K562 treated with DMSO at 1 percent for 4 hours (cell line): ENCODE measurements around the gene SHBG. TPM values are rescaled to one million over a fixed set of nuclear protein-coding genes. Genes with fewer than 3 reads are reported as not detected.

Source experiments
- total RNA-seq: library from RNA; unstranded; fragments of 300-600 nt; gene quantifications from 2 replicates; pipeline ENCODE4 v1.2.3, GENCODE V29; 2022; ENCODE audit not compliant: insufficient read depth

Gene SHBG
- not detected in 2 replicates for total RNA-seq

GRCh38 chr17:7629939-7630571, at the start of gene SHBG:
Gene SHBG (plus strand): TSS chr17:7630135. CDS start chr17:7630173, 38 bp downstream.

GRCh38 chr17:7583253-7584109, 46.5 kb upstream of the SHBG start, which contains the start of gene MPDU1:
Gene MPDU1 (plus strand): TSS chr17:7583852. CDS start chr17:7583863, 11 bp downstream.

GRCh38 chr17:7589891-7590691, 39.8 kb upstream of the SHBG start, which contains the start of gene SOX15:
Gene SOX15 (minus strand): TSS chr17:7590094. CDS start chr17:7589676, 418 bp downstream.

GRCh38 chr17:7614425-7615264, 15.3 kb upstream of the SHBG start, which contains the start of gene FXR2:
Gene FXR2 (minus strand): TSS chr17:7614897. CDS start chr17:7614532, 365 bp downstream.

GRCh38 chr17:7627250-7628121, 2.4 kb upstream of the SHBG start, which contains the start of gene SAT2:
Gene SAT2 (minus strand): TSS chr17:7627821. CDS start chr17:7627635, 186 bp downstream.

GRCh38 chr17:7650509-7651096, 20.7 kb downstream of the SHBG start, which contains the start of gene ATP1B2:
Gene ATP1B2 (plus strand): TSS chr17:7650926. CDS start chr17:7651519, 593 bp downstream.

Other genes with a start within 250 kb of the SHBG start
- 7.3 and 8.2 TPM in 2 replicates for gene TNK1, start 249.0 kb upstream of the SHBG start, total RNA-seq
- 7.7 and 10.7 TPM in 2 replicates for gene PLSCR3, start 235.6 kb upstream of the SHBG start, total RNA-seq
- gene TMEM256, start 226.0 kb upstream of the SHBG start, total RNA-seq, result 43.4 and 70.5 TPM in 2 replicates
- gene NLGN2, start 222.3 kb upstream of the SHBG start, total RNA-seq, result 7.1 and 11.9 TPM in 2 replicates
- not detected in 2 replicates for gene SPEM1, start 209.8 kb upstream of the SHBG start, total RNA-seq
- gene SPEM2, start 204.5 kb upstream of the SHBG start, total RNA-seq, result not detected in 2 replicates
- not detected in 2 replicates for gene SPEM3, start 201.3 kb upstream of the SHBG start, total RNA-seq
- 6.8 and 6.9 TPM in 2 replicates for gene TMEM102, start 194.7 kb upstream of the SHBG start, total RNA-seq
- 5.7 and 9.0 TPM in 2 replicates for gene FGF11, start 190.6 kb upstream of the SHBG start, total RNA-seq
- 8.1 and 9.3 TPM in 2 replicates for gene CHRNB1, start 185.1 kb upstream of the SHBG start, total RNA-seq
- gene ZBTB4, start 150.5 kb upstream of the SHBG start, total RNA-seq, result 3.2 TPM in 2 replicates
- gene SLC35G6, start 148.7 kb upstream of the SHBG start, total RNA-seq, result not detected in 2 replicates
- 59.8 and 69.8 TPM in 2 replicates for gene POLR2A, start 145.8 kb upstream of the SHBG start, total RNA-seq
- 1.7 and 2.1 TPM in 2 replicates for gene TNFSF12, start 81.1 kb upstream of the SHBG start, total RNA-seq
- gene TNFSF13, start 71.4 kb upstream of the SHBG start, total RNA-seq, result 1.0 and 1.9 TPM in 2 replicates
- 36.6 and 40.6 TPM in 2 replicates for gene SENP3, start 68.2 kb upstream of the SHBG start, total RNA-seq
- 45.7 and 47.2 TPM in 2 replicates for gene CD68, start 50.5 kb upstream of the SHBG start, total RNA-seq
- gene MPDU1, start 46.3 kb upstream of the SHBG start, total RNA-seq, result 82.7 and 83.4 TPM in 2 replicates
- gene SOX15, start 40.0 kb upstream of the SHBG start, total RNA-seq, result 4.0 and 8.5 TPM in 2 replicates
- gene FXR2, start 15.2 kb upstream of the SHBG start, total RNA-seq, result 40.7 and 49.2 TPM in 2 replicates
- gene SAT2, start 2.3 kb upstream of the SHBG start, total RNA-seq, result 29.5 and 43.0 TPM in 2 replicates
- 2.0 and 3.5 TPM in 2 replicates for gene ATP1B2, start 20.8 kb downstream of the SHBG start, total RNA-seq
- gene TP53, start 57.4 kb downstream of the SHBG start, total RNA-seq, result 5.5 and 5.8 TPM in 2 replicates
- 29.2 and 33.1 TPM in 2 replicates for gene WRAP53, start 58.3 kb downstream of the SHBG start, total RNA-seq
- not detected in 2 replicates for gene EFNB3, start 75.1 kb downstream of the SHBG start, total RNA-seq
- not detected in 2 replicates for gene DNAH2, start 87.6 kb downstream of the SHBG start, total RNA-seq
- gene KDM6B, start 204.1 kb downstream of the SHBG start, total RNA-seq, result 16.3 and 17.1 TPM in 2 replicates
- 1.4 TPM in 1 of 2 replicates, not detected in the other for gene TMEM88, start 224.9 kb downstream of the SHBG start, total RNA-seq
- gene NAA38, start 227.4 kb downstream of the SHBG start, total RNA-seq, result 27.8 and 29.8 TPM in 2 replicates
- gene CYB5D1, start 227.9 kb downstream of the SHBG start, total RNA-seq, result 1.2 and 3.8 TPM in 2 replicates